A673 (cell line): ENCODE data around the gene GRM1. TPM values are rescaled to one million over a fixed set of nuclear protein-coding genes. Genes with fewer than 3 reads are reported as not detected.
"Not testable (repeated sequence)": the region's sequence is repeated elsewhere in the genome, so short reads cannot be mapped to it uniquely, and the experiment has no call there.

ENCODE experiments used
- BruUV-seq: library from RNA; stranded (reverse); fragments of 400-500 nt; replicated peaks from 2 replicates; lab custom pipeline; 2021; lab: Mats Ljungman, UMichigan
- CTCF ChIA-PET: fragments of 300-600 bp; sonication (Branson Sonifier 250); formaldehyde crosslinking; loops from one replicate; lab custom pipeline; 2022; ENCODE audit warnings: antibody characterized with exemption; lab: Charles Lee
- POLR2A ChIA-PET: fragments of 300-600 bp; sonication (Branson Sonifier 250); formaldehyde crosslinking; loops from one replicate; lab custom pipeline; 2022; ENCODE audit warnings: antibody characterized with exemption; ENCODE audit not compliant: low non-redundant PET; lab: Charles Lee
- DNase-seq: peaks from one replicate; pipeline ENCODE4 v3.0.0-alpha.2; 2015; ENCODE audit warnings: low spot score
- H3K27ac ChIP-seq: fragments of 200-600 bp; sonication (generic); 2 replicates; pipeline ENCODE4 v1.5.1; 2016; ENCODE audit warnings: mixed run types, low read depth, mild to moderate bottlenecking, mixed read lengths, antibody characterized with exemption, low read length; ENCODE audit not compliant: poor library complexity, severe bottlenecking
- H3K27me3 ChIP-seq: fragments of 200-600 bp; sonication (generic); replicated peaks from 2 replicates; pipeline ENCODE4 v1.6.1; 2017; ENCODE audit warnings: mixed run types, low read depth, mild to moderate bottlenecking, mixed read lengths, antibody characterized with exemption, low read length; ENCODE audit not compliant: insufficient read depth, poor library complexity
- H3K36me3 ChIP-seq: fragments of 200-600 bp; sonication (generic); 2 replicates; pipeline ENCODE4 v1.6.1; 2016; ENCODE audit warnings: mixed run types, mild to moderate bottlenecking, mixed read lengths, antibody characterized with exemption, low read length; ENCODE audit not compliant: insufficient read depth, poor library complexity, severe bottlenecking
- H3K4me1 ChIP-seq: fragments of 200-600 bp; sonication (generic); 2 replicates; pipeline ENCODE4 v1.6.1; 2017; ENCODE audit warnings: mixed run types, mild to moderate bottlenecking, mixed read lengths, antibody characterized with exemption, low read length; ENCODE audit not compliant: insufficient read depth, poor library complexity, severe bottlenecking
- H3K4me3 ChIP-seq: fragments of 200-600 bp; sonication (generic); 2 replicates; pipeline ENCODE4 v1.5.1; 2016; ENCODE audit warnings: low read depth, mixed run types, mild to moderate bottlenecking, mixed read lengths, low read length; ENCODE audit not compliant: poor library complexity, severe bottlenecking
- H3K9me3 ChIP-seq: fragments of 200-600 bp; sonication (generic); 2 replicates; pipeline ENCODE4 v1.6.1; 2016; ENCODE audit warnings: mixed run types, low read depth, mild to moderate bottlenecking, mixed read lengths, antibody characterized with exemption, low read length; ENCODE audit not compliant: poor library complexity, severe bottlenecking
- CTCF ChIP-seq: fragments of 300-800, 200-600 bp; sonication (generic); conservative IDR thresholded peaks from 2 replicates; pipeline ENCODE4 v1.5.1; 2017; ENCODE audit warnings: low read depth, mild to moderate bottlenecking, antibody characterized with exemption, low read length, moderate library complexity, mixed read lengths
- EZH2 ChIP-seq: fragments of 200-600 bp; sonication (generic); IDR thresholded peaks from 2 replicates; pipeline ENCODE4 v1.6.1; 2017; ENCODE audit warnings: borderline replicate concordance, low read depth, mild to moderate bottlenecking, mixed read lengths, antibody characterized with exemption, low read length; ENCODE audit not compliant: poor library complexity, severe bottlenecking
- intact Hi-C: fragments of 100-400 bp; cut with micrococcal nuclease; formaldehyde crosslinking; loops from one replicate; pipeline ENCODE4 v1.10.0; 2022; ENCODE audit not compliant: unreplicated experiment
- total RNA-seq: library from RNA; stranded (reverse); gene quantifications from 2 replicates; pipeline ENCODE4 v1.2.3, GENCODE V29; 2021

GRM1 gene
- total RNA-seq, 1 experiment from 2014 or later, result 0.11 TPM

DNA sequence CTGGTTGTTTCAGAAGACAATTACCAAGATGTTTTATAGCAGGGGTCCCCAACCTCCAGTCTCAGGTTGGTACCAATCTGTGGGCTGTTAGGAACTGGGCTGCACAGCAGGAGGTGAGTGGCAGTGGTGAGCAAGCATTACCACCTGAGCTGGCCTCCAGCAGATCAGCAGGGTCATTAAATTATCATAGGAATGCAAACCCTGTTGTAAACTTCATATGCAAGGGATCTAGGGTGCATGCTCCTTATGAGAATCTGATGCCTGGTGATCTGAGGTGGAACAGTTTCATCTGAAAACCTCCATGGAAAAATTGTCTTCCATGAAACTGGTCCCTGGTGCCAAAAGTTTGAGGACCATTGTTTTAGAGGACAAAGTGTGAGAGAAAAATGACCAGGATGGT lies 240.6 kb downstream of the GRM1 start:
- Histone ChIP-seq H3K36me3 (no peaks in the 10 kb centered on the region), H3K4me3 (no peak overlapping the region), H3K4me1 (no peaks in the 10 kb centered on the region), H3K9me3 (no peaks in the 10 kb centered on the region), H3K27ac (no peak overlapping the region), H3K27me3 (peaks cover 3% of the 10 kb centered on the region)
- no peak for DNase-seq
- POLR2A ChIA-PET, result no interaction called here
- intact Hi-C loops, result no loop called here
- no peak for TF ChIP-seq CTCF
- TF ChIP-seq EZH2, result no peak
- no TSS peak for BruUV-seq
- CTCF ChIA-PET, result no interaction called here

DNA sequence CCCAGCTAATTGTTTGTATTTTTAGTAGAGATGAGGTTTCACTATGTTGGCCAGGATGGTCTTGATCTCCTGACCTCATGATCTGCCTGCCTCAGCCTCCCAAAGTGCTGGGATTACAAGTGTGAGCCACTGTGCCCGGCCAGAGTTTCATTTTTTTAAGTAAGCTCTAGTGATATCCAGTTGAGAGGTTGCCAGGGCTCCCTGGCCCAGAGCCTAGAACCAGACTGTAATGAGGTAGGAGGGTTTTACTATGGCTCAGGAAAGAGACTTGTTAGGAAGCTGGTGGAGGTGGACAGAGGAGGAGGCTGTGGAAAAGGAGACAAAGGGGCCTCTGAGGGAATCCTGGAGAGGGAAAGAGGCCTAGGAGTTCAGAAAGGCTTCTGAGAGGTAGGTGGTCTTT lies 242.3 kb downstream of the GRM1 start:
- H3K36me3 ChIP-seq, BruUV-seq, POLR2A ChIA-PET, H3K4me1 ChIP-seq, intact Hi-C loops, H3K9me3 ChIP-seq, H3K4me3 ChIP-seq, H3K27ac ChIP-seq, H3K27me3 ChIP-seq, CTCF ChIA-PET: not testable (repeated sequence)
- DNase-seq, result peak; percentile 19

DNA sequence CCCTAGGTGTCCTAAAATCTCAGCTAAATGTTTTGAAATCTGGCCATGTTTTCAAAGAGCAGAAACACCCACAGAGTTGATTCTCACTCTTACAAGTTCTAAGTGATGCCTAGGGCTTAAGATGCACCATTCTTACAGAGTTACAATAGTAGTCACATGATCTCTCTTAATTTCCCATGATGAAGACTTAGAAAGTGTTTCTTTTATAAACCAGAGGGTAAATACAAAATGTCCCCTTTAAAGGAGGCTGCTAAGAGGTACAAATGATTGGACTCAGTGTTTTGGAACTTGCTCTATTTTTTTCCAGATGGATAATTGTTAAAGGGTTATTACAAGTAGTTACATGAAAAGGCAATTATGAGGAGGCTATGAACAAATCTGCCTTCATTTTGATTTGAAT lies 244.6 kb downstream of the GRM1 start:
- POLR2A ChIA-PET, result no interaction called here
- BruUV-seq, result no TSS peak
- intact Hi-C loops, result no loop called here
- CTCF ChIA-PET, result no interaction called here
- H3K27ac ChIP-seq, result no peak overlapping the region
- H3K4me1 ChIP-seq, result no peaks in the 10 kb centered on the region
- no peak for DNase-seq
- no peaks in the 10 kb centered on the region for H3K36me3 ChIP-seq
- H3K4me3 ChIP-seq, result no peak overlapping the region
- H3K9me3 ChIP-seq, result no peaks in the 10 kb centered on the region
- H3K27me3 ChIP-seq, result no peaks in the 10 kb centered on the region
- no peak for TF ChIP-seq CTCF
- TF ChIP-seq EZH2, result no peak

GRCh38 chr6:146277142-146277541 lies 248.3 kb downstream of the GRM1 start:
- no peak for TF ChIP-seq EZH2
- TF ChIP-seq CTCF, result no peak
- intact Hi-C loops, result no loop called here
- Histone ChIP-seq H3K36me3 (no peaks in the 10 kb centered on the region), H3K4me3 (no peak overlapping the region), H3K4me1 (no peaks in the 10 kb centered on the region), H3K9me3 (no peaks in the 10 kb centered on the region), H3K27me3 (no peaks in the 10 kb centered on the region), H3K27ac (no peak overlapping the region)
- no peak for DNase-seq
- no TSS peak for BruUV-seq
- CTCF ChIA-PET, result no interaction called here
- POLR2A ChIA-PET, result no interaction called here
